ENCODE results near the gene CLEC16A.
A peak's percentile ranks its signal among the peaks of the same experiment; 100 is the strongest.

The CLEC16A gene

GRCh38 chr16:10926867-10927266, 17.5 kb upstream of the CLEC16A start:
- no peak for DNase-seq

DNA sequence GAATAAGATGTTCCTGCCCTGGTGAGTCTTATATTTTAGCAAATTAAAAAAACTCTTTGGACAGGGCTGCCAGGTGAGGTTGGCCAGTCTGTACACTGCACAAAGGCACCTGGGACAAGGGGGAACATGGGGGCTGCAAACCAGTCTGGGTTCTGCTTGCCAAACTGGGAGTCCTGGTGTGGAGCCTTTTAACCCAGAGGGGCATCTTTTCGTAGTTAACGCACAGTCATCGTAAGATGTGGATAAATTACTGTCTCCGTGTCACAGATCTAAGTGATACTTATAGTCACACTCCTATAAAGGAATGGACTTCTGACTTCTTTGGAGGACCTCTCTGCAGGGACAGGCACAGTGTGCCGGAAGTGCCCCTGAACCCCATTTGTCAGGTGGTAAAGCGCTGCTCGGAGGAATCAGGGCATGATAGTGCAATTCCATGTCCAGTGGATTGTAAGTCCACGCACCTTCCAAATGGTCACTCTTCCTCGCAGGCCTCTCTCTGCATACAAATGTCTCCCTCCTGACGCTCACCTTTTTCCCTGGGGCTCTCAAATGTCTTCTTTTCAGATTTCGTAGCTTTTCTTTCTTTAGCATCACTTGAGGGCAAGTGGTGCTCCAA, 16.8 kb upstream of the CLEC16A start:
- no peak for DNase-seq

DNA sequence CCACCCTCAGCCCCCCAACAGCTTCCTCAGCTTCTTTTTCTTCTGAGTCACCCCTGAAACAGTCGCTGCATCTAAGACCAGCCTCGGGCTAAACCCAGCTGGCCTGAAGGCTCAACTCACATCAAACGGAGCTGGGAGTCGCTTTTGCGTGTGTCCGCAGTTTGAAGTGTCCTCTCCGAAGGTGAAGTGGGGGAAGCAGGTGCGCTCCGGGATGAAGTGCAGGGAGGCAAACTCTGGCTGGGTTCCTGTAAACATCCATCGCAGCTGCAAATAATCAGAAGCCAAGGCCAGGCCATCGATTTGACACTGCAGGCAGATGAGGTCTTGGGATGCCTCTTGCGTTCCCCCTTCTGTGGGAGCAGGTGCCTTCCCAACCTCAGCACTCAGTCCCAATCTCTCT, 15.3 kb upstream of the CLEC16A start:
- DNase-seq = peak; percentile 93 to 95

DNA sequence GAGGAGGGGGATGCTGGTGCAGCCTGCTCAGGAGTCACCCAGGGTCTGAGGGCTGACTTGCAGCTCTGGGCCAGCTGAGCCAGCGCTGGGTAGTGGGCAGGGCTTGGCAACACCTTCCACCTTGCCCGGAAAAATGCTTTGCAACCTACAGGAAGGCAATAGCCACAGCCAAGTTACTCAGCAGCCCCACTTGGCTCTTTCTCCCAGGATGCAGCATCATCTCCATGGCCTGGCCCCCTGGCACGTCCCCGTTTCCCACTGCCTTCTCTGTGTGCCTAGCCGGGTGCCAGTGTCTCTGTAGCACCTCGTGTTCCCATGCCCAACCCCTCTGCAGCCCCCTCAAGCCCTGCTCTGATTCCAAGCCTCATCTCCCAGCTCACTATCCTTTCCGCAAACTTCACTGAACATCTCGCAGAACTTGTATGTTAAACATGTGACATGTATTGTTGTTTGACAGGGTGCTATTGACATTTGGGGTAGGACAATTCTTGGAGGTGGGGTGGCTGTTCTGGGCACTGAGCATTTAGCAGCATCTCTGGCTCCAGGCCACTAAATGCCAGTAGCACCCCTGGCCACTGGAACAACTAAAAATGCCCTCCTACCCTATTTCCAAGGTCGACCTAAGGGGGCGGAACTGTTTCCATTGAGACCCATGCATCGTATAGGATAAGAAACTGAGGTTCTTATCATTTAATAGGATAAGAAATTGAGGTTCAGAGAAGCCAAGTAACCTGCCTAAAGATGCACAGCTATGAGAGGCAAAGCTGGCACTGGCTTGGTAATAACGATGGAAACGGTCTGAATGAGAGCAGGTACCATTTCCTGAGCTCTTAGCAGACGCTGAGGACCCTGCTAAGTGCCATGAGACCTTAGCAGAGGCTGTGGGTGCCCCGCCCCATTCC, 14.3 kb upstream of the CLEC16A start:
- peak; percentile 52 to 78 for DNase-seq

GRCh38 chr16:10930755-10931093, 13.6 kb upstream of the CLEC16A start:
- peak; percentile 53 to 68 for DNase-seq

DNA sequence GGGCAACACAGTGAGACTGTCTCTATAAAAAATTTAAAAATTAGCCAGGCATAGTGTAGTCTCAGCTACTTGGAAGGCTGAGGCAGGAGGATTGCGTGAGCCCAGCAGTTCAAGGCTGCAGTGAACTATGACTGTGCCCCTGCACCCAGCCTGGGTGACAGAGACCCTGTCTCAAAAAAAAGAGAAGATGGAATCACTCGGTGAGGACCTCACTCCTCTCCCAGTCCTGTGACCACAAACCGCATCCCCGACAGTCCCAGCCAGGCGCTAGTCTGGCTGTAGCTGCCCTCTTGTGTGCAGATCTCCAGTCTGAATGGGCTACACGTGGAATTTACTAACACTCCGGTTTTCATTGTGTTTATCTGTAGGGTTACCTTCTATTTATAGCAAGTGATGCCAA, 13.2 kb upstream of the CLEC16A start:
- DNase-seq = no peak

DNA sequence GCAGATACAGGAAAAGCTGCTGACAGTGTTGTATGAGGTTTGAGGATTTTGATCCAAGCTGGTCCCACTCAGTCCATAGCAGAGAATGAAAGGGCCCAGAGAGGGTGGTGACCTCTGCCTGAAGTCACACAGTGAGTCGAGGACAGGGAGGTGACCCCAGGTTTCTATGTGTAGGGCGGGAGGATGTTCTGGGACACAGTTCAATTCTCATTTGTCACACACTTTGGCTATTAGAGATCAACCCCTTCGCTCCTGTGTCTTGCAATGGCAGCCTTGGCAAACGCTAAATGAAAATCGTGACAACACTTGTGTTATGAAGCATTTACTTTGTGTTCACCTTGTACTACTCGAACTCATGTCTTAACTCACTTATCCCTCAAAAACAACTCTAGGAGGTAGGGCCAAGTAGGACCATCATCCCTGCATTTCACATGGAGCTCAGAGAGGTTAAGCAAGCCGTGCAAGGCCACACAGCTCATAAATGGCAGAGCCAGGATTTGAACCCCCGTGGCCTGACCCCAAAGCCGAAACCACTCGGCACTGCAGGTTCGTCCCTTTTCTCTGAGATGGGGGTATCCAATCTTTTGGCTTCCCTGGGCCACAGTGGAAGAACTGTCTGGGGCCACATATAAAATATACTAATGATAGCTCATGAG, 12.3 kb upstream of the CLEC16A start:
- no peak for DNase-seq

GRCh38 chr16:10932959-10933710, 11.2 kb upstream of the CLEC16A start:
- no peak for DNase-seq

GRCh38 chr16:10933865-10934264, 10.5 kb upstream of the CLEC16A start:
- DNase-seq = no peak

GRCh38 chr16:10934325-10935107, 9.8 kb upstream of the CLEC16A start:
- no peak for DNase-seq

GRCh38 chr16:10935226-10935915, 9.0 kb upstream of the CLEC16A start:
- no peak for DNase-seq

GRCh38 chr16:10936272-10936984, 7.9 kb upstream of the CLEC16A start:
- no peak for DNase-seq

GRCh38 chr16:10937068-10937859, 7.1 kb upstream of the CLEC16A start:
- no peak for DNase-seq

- DNase-seq = no peak
These were observed 6.0 kb upstream of the CLEC16A start for GRCh38 chr16:10938321-10938720.

GRCh38 chr16:10938796-10939648, 5.3 kb upstream of the CLEC16A start:
- DNase-seq = no peak

DNA sequence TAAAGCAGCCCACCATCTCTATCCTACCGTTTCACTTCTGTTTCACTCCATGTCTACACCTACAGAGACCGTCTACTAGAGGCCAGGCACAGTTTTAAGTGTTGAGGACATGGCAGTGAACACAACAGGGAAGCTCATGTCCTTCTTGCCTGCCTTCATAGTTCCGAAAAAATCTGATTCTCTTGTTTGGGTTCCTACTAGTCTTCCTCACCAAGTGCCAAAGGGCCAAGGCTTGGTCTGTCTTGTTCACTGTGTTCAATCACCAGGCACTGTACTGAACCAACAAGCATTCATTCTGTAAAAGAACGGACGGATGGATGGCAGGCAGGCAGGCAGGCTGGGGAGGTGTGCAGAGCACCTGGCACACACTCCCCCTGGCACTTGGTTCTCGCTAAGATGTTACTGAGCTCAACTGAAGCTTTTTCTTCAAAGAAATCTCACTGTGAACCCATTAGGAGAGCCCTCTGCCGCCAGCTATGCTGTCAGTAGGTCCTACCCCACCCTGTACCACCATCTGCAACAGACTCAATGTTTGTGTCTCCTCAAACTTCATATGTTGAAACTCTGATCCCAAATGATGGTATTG, 4.6 kb upstream of the CLEC16A start:
- DNase-seq = no peak

DNA sequence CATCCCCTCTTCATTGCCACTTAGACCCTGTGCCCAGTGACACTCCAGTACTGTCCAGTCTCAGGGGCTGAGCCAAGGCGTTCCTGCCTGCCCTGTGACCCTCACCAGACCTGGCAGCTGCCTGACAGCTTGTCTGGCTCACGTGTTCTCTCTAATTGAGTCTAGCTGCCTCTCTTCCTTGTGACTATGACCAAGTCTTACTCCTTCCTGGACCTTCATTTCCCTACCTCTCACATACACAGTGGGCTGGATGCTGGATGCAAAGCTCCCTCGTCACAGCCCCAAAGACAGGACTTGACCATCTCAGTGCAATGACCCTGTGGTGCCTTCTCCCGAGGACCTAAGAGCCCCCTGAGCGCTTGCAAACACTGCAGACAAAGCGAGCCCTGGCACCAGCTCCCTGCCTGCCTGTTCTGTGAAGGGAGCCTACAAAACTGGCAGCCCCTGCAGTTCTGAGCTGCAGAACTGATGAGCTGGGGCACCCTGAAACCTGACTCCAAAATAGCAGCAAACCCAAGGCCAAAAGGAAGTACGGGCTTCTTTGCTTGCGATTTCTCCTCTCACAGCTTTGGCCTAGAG, 3.8 kb upstream of the CLEC16A start:
- DNase-seq = no peak

GRCh38 chr16:10941127-10941933, 3.0 kb upstream of the CLEC16A start:
- no peak for DNase-seq
